ENCODE results near the gene TEX26.

TEX26 gene

DNA sequence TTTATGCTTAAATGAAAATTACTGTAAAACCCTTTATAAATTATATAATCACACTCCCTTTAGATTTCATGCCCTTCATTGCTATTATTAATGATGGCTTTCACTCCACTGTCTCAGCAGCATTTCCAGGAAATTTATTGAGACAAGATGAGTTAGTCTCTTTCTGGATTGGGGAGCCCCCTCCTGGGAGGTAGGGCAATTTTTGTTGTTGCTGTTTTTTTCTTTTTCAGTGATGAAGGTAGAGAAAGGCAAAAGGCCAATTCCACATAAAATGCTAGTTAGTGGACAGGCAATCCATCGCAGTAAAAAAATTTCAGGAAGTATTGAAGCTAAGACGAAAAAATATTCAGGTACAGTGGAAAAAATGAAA, 80.2 kb downstream of the TEX26 start:
- Histone ChIP-seq H3K4me1 (no peaks in the 10 kb centered on the region), H3K4me3 (ENCODE audit: low read depth, low read length) (no peak overlapping the region), H3K27me3 (no peaks in the 10 kb centered on the region), H3K36me3 (no peaks in the 10 kb centered on the region), H3K9me3 (no peaks in the 10 kb centered on the region)
- DNase-seq, result no peak
- TF ChIP-seq, protein P1, sequence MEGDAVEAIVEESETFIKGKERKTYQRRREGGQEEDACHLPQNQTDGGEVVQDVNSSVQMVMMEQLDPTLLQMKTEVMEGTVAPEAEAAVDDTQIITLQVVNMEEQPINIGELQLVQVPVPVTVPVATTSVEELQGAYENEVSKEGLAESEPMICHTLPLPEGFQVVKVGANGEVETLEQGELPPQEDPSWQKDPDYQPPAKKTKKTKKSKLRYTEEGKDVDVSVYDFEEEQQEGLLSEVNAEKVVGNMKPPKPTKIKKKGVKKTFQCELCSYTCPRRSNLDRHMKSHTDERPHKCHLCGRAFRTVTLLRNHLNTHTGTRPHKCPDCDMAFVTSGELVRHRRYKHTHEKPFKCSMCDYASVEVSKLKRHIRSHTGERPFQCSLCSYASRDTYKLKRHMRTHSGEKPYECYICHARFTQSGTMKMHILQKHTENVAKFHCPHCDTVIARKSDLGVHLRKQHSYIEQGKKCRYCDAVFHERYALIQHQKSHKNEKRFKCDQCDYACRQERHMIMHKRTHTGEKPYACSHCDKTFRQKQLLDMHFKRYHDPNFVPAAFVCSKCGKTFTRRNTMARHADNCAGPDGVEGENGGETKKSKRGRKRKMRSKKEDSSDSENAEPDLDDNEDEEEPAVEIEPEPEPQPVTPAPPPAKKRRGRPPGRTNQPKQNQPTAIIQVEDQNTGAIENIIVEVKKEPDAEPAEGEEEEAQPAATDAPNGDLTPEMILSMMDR (IDR thresholded peaks at IDR 0.05; ENCODE audit: low read depth, low read length), result peak; percentile 73

- no peaks in the 10 kb centered on the region for H3K9me3 ChIP-seq
- TF ChIP-seq, protein P1 (IDR thresholded peaks at IDR 0.05; ENCODE audit: low read depth, low read length), result no peak
- no peaks in the 10 kb centered on the region for H3K27me3 ChIP-seq
- no peak overlapping the region for H3K4me3 ChIP-seq (ENCODE audit: low read depth, low read length)
- no peak for DNase-seq
- no peaks in the 10 kb centered on the region for H3K36me3 ChIP-seq
- no peaks in the 10 kb centered on the region for H3K4me1 ChIP-seq
Observed at GRCh38 chr13:31014456-31014855, 82.0 kb downstream of the TEX26 start.

- no peaks in the 10 kb centered on the region for H3K27me3 ChIP-seq
- TF ChIP-seq, protein P1 (IDR thresholded peaks at IDR 0.05; ENCODE audit: low read depth, low read length), result no peak
- H3K4me1 ChIP-seq, result no peaks in the 10 kb centered on the region
- no peak overlapping the region for H3K4me3 ChIP-seq (ENCODE audit: low read depth, low read length)
- H3K36me3 ChIP-seq, result no peaks in the 10 kb centered on the region
- no peaks in the 10 kb centered on the region for H3K9me3 ChIP-seq
- DNase-seq, result no peak
Observed at GRCh38 chr13:31015199-31015598, 82.7 kb downstream of the TEX26 start.

GRCh38 chr13:31016342-31017325, 84.2 kb downstream of the TEX26 start:
- Histone ChIP-seq H3K4me3 (ENCODE audit: low read depth, low read length) (no peak overlapping the region), H3K27me3 (no peaks in the 10 kb centered on the region), H3K4me1 (no peaks in the 10 kb centered on the region), H3K9me3 (no peaks in the 10 kb centered on the region), H3K36me3 (no peaks in the 10 kb centered on the region)
- no peak for DNase-seq
- TF ChIP-seq, protein P1 (IDR thresholded peaks at IDR 0.05; ENCODE audit: low read depth, low read length), result no peak

GRCh38 chr13:31018511-31018910, 86.1 kb downstream of the TEX26 start:
- Histone ChIP-seq H3K9me3 (no peaks in the 10 kb centered on the region), H3K4me3 (ENCODE audit: low read depth, low read length) (no peak overlapping the region), H3K4me1 (peaks cover 3% of the 10 kb centered on the region; the same call in 1 of the 2 replicates), H3K36me3 (no peaks in the 10 kb centered on the region), H3K27me3 (no peaks in the 10 kb centered on the region)
- DNase-seq, result no peak
- TF ChIP-seq, protein P1 (IDR thresholded peaks at IDR 0.05; ENCODE audit: low read depth, low read length), result no peak

DNA sequence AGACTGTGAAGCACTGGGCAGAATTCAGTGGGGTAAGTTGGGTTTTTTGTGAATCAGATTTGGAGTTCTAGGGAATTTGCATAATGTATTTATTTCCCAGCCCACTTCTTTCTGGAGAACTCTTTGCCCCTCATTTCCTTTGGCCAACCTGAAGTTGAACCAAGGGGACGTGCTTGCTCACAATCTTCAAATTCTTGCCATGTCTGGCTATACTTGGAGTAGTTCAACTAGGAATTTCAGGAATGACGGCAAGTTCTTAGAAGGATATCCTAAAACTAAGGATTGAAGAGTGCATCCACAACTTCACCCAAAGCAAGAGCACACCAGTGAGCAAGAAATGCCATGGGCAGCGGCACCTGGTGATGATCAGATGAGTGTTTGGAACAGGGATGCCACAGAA, 88.5 kb downstream of the TEX26 start:
- Histone ChIP-seq H3K27me3 (no peaks in the 10 kb centered on the region), H3K36me3 (no peaks in the 10 kb centered on the region), H3K9me3 (no peaks in the 10 kb centered on the region), H3K4me1 (peaks cover 3% of the 10 kb centered on the region; the same call in 1 of the 2 replicates), H3K4me3 (ENCODE audit: low read depth, low read length) (no peak overlapping the region)
- no peak for DNase-seq
- TF ChIP-seq, protein P1 (IDR thresholded peaks at IDR 0.05; ENCODE audit: low read depth, low read length), result no peak

All from BE2C (cell line).